ENCODE results near the gene NR2F2. TPM values are rescaled to one million over a fixed set of nuclear protein-coding genes. Genes with fewer than 3 reads are reported as not detected.
A peak's percentile ranks its signal among the peaks of the same experiment; 100 is the strongest.

The NR2F2 gene
- not detected for total RNA-seq

GRCh38 chr15:96330450-96331143 lies at the start of gene NR2F2:
Gene NR2F2 (plus strand): TSS chr15:96330700. CDS start chr15:96332106, 1,406 bp downstream.
- peak; percentile 2 to 80 (median 73) for DNase-seq (ENCODE audit: low read depth in 2 of 3, low spot score in 2 of 3)

DNA sequence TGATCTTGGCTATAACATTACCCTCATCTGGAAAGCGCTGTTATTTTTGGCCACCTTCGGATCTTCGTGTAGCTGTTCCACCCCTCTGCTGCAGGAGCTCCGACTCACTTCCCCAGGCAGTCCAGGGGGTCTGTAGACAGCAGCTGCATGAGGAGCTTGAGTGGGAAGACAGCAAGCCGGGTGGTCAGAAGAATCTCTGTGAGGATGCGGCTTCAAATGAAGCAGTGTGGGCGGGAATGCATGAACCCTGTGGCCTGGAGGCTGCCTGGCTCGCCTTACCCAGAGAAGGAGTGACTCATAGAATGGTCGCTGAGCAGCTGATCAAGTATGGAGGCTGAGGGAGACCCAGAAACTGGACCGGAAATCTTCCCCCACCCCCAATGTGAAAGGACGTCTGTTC lies 45.2 kb upstream of the NR2F2 start:
- no peak for DNase-seq (ENCODE audit: low read depth in 2 of 3, low spot score in 2 of 3)

DNA sequence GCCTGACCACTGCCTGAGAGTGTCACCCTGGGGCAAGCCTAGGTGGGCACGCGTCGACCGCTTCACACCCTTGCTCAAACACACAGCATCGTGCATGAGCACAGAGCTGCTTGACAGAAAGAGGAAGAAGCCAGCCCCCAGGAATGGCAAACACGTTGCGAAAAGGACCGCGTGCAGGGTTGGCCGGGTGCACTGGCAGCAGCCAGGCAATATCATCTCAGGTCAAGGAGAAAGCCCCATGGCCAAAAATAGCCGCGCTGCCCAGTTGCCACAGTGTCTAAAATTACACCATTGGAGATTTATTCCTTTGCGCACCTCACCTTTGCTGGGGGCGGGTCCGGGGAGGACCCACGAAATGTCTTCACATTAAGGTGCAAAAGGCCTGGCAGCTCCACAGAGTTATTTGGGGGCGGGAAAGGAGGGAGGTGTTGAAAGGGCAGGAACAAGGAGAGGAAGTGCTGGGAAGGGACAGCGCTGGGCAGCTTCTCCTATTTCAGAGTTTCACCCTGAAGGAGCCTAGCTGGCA lies 44.7 kb upstream of the NR2F2 start:
- no peak for DNase-seq (ENCODE audit: low read depth in 2 of 3, low spot score in 2 of 3)

DNA sequence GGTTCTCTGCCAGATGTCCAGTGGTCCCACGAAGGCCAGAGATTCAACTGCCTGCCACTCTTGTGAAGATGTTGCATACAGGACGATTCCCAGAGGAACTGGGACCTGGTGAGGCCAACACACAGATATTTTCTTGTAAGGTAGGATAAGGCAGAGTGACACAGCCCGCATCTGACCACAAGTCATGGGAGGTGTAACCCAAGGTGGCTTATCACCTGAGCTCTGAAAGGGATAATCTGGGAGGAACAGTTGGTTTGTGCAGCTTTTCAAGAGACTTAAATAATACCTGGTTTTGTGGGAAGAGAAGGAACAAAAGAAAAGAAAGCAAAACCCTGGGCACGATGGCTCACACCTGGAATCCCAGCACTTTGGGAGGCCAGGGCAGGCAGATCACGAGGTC lies 39.8 kb upstream of the NR2F2 start:
- DNase-seq (ENCODE audit: low read depth in 2 of 3, low spot score in 2 of 3): no peak

DNA sequence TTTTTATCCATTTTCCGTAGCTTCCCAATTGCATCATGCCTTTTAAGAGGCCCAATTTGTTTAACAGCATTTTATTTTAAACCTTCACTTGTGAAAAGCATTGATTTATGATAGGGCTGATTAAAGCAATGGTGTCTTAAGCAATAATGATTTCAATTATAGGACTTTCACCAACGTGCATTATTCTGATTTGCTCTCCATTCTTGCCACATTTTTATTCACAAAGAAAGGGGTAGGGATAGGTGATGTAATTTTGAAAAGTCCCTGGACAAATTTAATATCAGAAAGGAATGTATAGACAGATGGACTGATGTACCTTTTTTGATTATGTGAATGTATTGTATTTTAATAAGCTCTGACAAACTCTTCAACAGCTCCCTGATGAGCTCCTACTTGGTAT lies 37.9 kb upstream of the NR2F2 start:
- no peak for DNase-seq (ENCODE audit: low read depth in 2 of 3, low spot score in 2 of 3)

GRCh38 chr15:96293441-96293840 lies 37.1 kb upstream of the NR2F2 start:
- no peak for DNase-seq (ENCODE audit: low read depth in 2 of 3, low spot score in 2 of 3)

- DNase-seq (ENCODE audit: low read depth in 2 of 3, low spot score in 2 of 3): no peak
These were observed 35.7 kb upstream of the NR2F2 start for GRCh38 chr15:96294766-96295165.

- no peak for DNase-seq (ENCODE audit: low read depth in 2 of 3, low spot score in 2 of 3)
These were observed 34.2 kb upstream of the NR2F2 start for GRCh38 chr15:96296264-96296663.

DNA sequence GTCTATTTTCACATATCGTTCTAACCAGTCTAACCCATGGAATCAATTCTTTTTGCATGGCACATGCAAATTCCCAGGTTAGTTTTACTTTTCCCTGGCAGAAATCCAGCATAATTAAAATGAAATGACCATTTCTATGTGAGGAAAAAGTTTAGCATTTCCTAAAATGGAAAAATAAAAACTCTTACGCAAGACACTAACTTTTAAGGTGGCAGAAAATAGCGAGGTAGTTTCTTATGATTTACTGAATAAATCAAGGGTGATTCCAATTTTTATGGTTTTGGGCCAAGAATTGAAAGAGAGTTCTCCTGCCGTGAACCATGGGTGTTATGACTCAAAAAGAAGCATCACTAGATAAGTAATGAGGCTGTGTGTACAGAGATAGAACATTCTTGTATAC lies 32.7 kb upstream of the NR2F2 start:
- no peak for DNase-seq (ENCODE audit: low read depth in 2 of 3, low spot score in 2 of 3)

DNA sequence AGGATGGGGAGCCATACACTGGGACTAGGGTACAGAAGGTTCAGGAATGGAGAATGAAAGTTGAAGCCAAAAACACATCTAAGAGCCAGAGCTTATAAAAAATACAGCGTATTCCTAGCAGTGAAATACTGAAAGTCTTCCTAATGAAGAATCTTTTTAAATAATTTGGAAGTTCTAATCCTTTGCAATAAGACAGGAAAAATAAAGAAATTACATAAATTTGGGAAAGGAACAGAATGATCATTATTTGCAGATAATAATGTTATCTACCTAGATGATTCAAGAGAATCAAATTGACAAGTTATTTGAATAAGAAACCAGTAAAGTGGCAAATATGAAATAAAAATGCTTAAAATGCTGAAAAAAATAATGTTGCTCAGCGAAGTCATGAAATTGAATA lies 32.3 kb upstream of the NR2F2 start:
- no peak for DNase-seq (ENCODE audit: low read depth in 2 of 3, low spot score in 2 of 3)

GRCh38 chr15:96300836-96301235 lies 29.7 kb upstream of the NR2F2 start:
- no peak for DNase-seq (ENCODE audit: low read depth in 2 of 3, low spot score in 2 of 3)

- no peak for DNase-seq (ENCODE audit: low read depth in 2 of 3, low spot score in 2 of 3)
These were observed 26.9 kb upstream of the NR2F2 start for GRCh38 chr15:96303503-96304056.

GRCh38 chr15:96304839-96305238 lies 25.7 kb upstream of the NR2F2 start:
- DNase-seq (ENCODE audit: low read depth in 2 of 3, low spot score in 2 of 3): no peak

DNA sequence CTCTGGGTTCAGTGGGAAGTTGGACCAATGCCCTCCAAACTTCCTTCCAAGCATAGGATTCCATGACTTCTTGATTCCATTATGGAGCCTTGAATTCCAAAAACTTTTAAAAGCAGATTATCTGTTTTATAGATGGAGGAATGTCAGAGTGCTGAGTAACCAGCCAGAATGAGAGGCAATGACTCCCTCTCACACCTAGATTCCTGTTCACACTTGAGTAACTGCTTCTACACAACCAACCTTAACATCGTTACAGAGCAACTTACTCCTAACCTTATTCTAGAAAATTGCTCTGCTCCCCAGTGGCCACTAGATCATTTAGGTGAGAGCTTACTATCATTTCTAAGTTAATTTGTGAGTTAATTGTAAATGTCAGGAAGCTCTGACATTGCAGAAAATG lies 24.2 kb upstream of the NR2F2 start:
- no peak for DNase-seq (ENCODE audit: low read depth in 2 of 3, low spot score in 2 of 3)

DNA sequence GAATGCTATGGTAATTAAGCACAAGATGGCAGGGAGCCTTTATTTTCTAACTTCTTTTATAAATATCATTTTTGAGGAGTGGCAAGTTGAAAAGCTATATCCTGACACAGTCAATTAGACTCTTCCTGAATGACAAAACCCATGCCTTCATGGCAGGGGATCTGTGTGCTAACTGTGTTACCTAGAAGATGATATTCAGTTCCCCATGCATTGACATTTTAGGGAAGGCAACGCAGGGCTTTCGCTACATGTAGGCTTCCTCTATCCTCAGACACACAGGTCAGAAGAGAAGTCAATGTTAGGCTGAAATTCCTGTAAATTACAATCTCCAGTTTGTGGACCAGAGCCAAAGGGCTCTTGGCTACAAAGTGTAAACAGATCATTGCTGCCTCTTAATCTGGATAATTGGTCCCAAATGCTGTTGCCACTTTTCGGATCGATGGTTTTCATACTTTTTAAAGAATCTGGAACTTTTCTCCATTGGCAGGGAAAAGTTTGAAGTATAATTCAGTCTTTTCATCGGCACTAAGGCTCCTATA lies 22.6 kb upstream of the NR2F2 start:
- no peak for DNase-seq (ENCODE audit: low read depth in 2 of 3, low spot score in 2 of 3)

DNA sequence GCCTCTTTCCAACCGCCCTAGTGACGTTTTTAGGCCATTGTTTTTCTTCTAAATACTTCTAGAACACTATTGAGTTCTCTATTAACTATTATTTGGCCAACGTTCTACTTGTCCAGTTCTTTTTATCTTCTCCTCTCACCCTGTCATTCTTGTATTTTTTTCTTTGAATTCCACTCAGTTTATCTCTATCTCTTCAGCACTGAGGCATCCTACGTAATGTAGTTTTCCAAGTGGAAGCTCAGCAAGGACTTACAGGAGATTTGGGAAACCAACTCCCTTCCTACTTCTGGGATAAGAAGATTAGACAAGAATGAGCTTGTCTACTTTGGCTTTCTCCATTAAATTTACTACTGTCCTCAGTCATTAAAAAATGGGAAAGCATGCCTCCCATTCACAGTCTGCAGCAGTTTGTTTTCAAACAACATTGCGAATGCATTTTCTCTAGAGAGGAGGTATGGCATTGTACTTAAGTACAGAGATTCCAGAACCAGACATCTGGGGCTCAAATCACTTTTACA lies 21.3 kb upstream of the NR2F2 start:
- DNase-seq (ENCODE audit: low read depth in 2 of 3, low spot score in 2 of 3): no peak

GRCh38 chr15:96311256-96311955 lies 19.1 kb upstream of the NR2F2 start:
- no peak for DNase-seq (ENCODE audit: low read depth in 2 of 3, low spot score in 2 of 3)

DNA sequence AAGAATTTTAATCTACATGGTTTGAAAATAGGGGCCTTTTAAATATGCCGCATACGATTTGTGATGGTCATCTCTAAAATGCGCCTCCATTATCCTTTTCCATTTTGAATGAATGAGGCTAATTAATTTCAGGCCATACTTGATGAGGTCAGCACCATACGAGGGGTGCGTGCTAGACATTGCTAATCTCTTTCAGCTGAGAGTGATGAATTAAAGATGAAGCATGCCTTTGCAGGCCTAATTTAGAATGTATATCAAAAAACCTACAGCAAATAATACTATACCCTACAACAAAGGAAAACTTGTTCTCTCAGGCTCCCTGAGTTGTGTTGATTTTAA lies 18.6 kb upstream of the NR2F2 start:
- DNase-seq (ENCODE audit: low read depth in 2 of 3, low spot score in 2 of 3): no peak

DNA sequence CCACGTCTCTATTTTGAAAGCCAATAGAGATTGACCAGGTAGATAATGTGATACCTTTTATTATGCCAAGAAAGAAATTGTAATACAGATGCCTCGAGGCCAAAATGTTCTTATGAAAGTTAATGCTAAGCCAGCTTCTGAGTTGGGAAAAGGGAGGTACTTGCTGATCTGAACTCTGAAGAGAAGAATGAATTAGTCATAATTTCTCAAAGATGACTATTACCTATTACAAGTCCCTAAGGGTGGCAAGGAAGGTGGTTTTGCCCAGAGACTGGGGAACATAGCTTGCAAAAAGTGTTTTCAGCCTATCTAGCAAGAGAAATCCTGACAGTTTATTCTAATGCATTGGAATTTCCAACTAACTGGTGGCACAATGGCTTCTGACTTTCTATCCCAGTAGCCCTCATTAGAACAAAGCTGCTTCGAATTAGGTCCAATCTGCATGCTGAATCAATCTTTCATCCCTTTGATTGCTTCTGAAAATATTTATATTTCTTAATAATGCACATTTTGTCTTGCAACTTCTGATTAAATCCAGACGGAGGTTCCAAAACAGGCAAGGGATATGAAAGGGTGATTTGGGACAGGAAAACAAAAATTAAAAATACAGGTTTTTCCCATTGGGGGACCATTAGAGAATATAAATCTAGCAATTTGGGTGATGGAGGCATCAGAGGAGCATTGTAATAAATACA lies 17.7 kb upstream of the NR2F2 start:
- no peak for DNase-seq (ENCODE audit: low read depth in 2 of 3, low spot score in 2 of 3)

DNA sequence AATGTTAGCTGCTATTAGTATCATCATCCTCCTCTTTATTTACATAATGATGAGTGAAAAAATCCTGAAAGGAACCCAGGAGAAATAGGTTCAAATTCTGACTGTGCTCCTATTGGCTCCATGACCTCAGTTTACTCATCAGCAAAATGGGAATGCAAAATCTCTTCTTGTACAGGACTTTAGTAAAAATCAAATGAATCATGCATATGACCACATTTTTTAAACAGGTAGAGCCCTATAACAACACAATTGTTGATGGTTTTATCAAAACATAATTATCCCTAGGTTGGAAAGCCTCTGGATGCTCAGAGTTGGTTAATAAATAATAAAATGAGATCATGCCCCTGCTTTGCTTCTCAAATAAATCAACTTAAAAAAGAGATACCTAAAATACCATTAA lies 16.0 kb upstream of the NR2F2 start:
- no peak for DNase-seq (ENCODE audit: low read depth in 2 of 3, low spot score in 2 of 3)

DNA sequence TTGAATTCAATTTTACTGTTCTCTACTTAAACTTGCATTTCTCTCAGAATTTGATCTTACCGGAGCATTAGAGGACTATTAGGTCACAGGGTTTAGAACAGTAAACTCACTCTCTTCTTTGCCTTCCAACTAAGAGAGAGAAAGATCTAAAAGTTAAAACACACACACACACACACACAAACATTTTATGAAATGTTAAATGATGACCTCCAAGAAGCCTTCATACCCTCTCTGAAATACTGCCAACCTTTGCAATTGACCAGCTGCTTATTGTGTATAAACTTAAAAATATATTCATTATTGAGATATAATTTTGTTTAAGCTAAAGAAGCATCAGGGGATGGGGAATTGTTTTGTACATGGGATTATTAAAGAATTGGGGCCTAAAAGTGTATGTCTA lies 15.5 kb upstream of the NR2F2 start:
- no peak for DNase-seq (ENCODE audit: low read depth in 2 of 3, low spot score in 2 of 3)
